ENCODE results near the gene MID2. TPM values are rescaled to one million over a fixed set of nuclear protein-coding genes. Genes with fewer than 3 reads are reported as not detected.
"Not testable (repeated sequence)": the region's sequence is repeated elsewhere in the genome, so short reads cannot be mapped to it uniquely, and the experiment has no call there.

Gene MID2, protein sequence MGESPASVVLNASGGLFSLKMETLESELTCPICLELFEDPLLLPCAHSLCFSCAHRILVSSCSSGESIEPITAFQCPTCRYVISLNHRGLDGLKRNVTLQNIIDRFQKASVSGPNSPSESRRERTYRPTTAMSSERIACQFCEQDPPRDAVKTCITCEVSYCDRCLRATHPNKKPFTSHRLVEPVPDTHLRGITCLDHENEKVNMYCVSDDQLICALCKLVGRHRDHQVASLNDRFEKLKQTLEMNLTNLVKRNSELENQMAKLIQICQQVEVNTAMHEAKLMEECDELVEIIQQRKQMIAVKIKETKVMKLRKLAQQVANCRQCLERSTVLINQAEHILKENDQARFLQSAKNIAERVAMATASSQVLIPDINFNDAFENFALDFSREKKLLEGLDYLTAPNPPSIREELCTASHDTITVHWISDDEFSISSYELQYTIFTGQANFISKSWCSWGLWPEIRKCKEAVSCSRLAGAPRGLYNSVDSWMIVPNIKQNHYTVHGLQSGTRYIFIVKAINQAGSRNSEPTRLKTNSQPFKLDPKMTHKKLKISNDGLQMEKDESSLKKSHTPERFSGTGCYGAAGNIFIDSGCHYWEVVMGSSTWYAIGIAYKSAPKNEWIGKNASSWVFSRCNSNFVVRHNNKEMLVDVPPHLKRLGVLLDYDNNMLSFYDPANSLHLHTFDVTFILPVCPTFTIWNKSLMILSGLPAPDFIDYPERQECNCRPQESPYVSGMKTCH
- total RNA-seq (2014; rRNA removed; shearing (Covaris generic)) = not detected in 2 replicates
- polyA plus RNA-seq (2015; cell fraction: cytosol; rRNA removed) = not detected in 2 replicates
- polyA plus RNA-seq (2015; cell fraction: nucleus; rRNA removed) = not detected in 2 replicates

DNA sequence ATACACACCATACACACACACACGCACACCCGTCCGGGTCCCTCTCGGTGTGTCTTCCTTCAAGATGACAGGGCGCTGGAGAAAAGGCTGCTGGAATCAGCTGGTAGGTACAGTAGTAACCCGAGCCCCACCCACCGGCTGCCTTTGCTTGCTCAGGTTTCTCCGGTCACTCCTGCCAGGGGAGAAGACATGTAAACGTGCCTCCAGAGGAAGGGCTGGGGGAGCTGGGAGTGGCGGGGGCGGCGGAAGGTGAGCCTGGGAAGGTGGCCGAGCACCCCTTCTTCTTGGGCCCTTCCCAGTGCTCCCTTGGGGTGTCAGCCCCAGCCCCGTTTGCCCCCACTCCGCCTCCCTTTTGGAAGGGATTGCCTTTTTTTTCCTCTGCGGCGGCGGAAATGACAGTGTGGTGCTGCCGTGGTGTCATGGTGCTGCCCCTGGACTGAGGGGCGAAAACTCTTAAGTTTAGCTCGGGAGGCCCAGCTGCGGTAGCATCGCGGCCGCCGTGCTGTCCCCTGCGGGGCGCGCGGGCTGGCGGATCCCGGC lies at the start of gene MID2:
Gene MID2, plus strand, starts transcription at position 169 of the 540 bp plus-strand sequence. CDS start 561 bp downstream, outside the sequence.
- in situ Hi-C loops (cut with HindIII; ENCODE audit: low pct_unique_long_range_greater_than_20kb, low sequenced_read_pairs) = no loop called here
- no peak for DNase-seq (ENCODE audit: low read depth, low spot score)

DNA sequence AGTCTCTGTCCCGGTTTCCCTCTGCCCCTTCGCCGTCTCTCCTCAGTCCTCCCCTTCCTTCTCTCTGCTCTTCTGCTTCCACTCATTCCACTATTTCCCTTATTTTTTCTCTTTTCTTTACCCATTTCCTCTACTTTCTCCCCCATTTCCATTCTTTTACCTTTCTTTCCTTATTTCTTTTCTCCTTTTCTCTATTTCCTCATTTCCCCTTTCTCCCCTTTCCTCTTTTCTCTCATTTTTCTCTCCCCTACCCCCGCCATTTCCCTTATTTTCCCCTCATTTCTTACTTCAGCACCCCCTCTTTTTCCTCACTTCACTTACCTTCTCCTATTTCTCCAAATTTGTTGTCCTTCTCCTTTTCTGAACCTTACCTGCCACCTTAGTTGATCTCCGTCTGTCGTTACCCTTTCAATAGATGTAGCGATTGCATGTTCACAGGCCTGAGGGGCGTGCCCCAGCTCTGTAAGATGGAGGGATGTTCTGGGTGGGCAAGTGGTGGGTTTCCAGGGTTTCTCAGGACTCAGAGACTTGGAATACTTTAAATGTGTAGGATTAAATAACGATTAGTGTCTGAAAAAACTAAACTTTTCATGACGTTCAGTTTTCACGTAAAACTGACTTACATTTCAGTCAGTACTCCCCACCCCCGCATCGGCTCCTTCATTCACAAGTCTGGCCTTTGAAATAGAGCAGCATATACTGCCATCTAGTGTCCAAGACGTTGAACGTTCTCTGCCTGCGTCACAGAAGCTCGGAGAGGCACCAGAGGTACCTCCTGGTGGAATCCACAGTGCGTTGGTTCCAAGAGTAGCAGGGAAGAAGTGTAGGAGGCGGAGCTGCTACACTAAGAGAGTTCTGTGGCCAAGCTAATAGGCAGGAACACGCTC lies 48.8 kb upstream of the MID2 start:
- in situ Hi-C loops (cut with HindIII; ENCODE audit: low pct_unique_long_range_greater_than_20kb, low sequenced_read_pairs) = no loop called here

DNA sequence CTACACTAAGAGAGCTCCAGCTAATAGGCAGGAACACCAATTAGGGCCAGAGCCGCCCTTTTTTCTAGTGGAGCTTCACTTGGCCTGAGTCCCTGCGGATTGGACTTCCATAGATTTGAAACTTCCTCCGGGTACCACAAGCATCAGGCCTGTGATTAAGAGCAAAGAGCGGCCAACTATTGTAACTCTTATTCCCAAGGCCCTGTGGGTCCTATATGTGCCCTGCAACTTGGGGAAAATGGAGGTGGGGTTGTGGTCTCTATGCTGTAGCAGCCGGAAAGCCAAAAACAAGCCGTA lies 48.2 kb upstream of the MID2 start, which contains the start of gene NCBP2L:
Gene NCBP2L, plus strand, starts transcription at position 198 of the 297 bp plus-strand sequence. CDS start 16,488 bp downstream, outside the sequence.
- in situ Hi-C loops (cut with HindIII; ENCODE audit: low pct_unique_long_range_greater_than_20kb, low sequenced_read_pairs) = no loop called here
- no peak for DNase-seq (ENCODE audit: low read depth, low spot score)

More for the DNA sequence above, 48.8 kb upstream of the MID2 start:
- peak; percentile 91 for DNase-seq (ENCODE audit: low read depth, low spot score)

DNA sequence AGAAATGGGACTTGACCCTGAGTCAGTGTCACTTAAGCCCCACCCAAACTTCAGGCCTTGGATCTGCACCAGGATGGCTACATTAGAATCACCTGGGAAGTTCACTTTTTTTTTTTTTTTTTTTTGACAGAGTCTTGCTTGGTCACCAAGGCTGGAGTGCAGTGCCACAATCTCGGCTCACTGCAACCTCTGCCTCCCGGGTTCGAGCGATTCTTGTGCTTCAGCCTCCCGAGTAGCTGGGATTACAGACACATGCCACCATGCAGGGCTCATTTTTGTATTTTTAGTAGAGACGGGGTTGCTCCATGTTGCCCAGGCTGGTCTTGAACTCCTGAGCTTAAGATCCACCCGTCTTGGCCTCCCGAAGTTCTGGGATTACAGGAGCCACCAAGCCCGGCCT lies 45.1 kb upstream of the MID2 start:
- in situ Hi-C loops (cut with HindIII; ENCODE audit: low pct_unique_long_range_greater_than_20kb, low sequenced_read_pairs) = no loop called here
- DNase-seq (ENCODE audit: low read depth, low spot score) = no peak

DNA sequence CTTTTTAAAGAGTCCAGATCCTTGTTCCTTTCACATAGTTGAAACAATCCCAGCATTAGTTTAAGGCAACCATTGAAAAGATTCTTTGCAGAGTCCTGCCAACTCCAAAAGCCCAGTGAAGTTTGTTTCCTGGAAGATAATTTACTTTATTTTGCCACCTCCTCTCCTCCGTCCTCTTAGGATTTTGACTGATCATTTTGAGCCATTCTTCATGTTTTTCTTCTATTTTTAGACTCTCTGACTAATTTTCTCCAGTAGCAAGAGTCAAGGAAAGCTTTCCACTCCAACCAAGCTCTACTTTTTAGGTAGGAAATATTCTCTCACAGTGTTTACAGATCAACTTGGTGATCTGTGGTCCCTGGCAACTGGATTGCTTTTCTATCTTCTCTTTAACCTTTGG lies 37.8 kb upstream of the MID2 start:
- no peak for DNase-seq (ENCODE audit: low read depth, low spot score)

DNA sequence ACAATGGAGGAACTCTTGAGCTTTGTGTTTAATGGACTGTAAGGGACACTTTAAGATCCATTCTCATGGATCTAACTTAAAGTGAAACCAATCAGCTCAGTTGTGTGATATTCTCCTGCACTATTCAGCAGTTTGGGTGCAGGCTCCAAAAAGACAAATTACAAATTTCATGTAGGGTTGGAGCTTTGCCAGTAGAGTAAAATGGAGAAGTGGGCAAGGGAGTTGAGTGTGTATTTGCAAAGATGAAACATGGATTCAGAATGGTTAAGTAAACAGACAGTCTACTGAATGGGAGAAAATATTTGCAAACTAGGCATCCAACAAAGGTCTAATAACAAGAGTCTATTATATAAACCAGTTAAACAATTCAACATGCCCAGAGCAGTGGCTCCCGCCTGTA lies 21.2 kb upstream of the MID2 start:
- no peak for DNase-seq (ENCODE audit: low read depth, low spot score)
- in situ Hi-C loops (cut with HindIII; ENCODE audit: low pct_unique_long_range_greater_than_20kb, low sequenced_read_pairs) = no loop called here

More for the DNA sequence above, 37.8 kb upstream of the MID2 start:
- in situ Hi-C loops (cut with HindIII; ENCODE audit: low pct_unique_long_range_greater_than_20kb, low sequenced_read_pairs) = no loop called here

DNA sequence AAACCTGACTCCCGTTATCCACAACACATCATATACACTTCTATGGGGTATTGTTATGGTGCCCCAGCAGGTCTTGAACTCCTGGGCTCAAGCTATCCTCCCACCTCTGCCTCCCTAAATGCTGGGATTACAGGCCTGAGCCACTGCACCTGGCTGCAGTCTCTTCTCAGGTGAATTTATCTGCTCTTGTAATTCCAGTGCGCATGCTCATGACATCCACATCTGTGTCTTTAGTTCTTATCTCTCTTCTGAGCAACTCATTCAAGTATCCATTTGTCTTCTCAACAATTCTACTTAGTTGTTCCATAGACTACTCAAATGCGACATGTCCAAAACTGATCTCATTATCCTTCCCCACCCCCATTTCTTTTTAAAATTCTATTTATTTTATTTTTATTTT lies 20.5 kb upstream of the MID2 start:
- no peak for DNase-seq (ENCODE audit: low read depth, low spot score)
- in situ Hi-C loops (cut with HindIII; ENCODE audit: low pct_unique_long_range_greater_than_20kb, low sequenced_read_pairs) = no loop called here

DNA sequence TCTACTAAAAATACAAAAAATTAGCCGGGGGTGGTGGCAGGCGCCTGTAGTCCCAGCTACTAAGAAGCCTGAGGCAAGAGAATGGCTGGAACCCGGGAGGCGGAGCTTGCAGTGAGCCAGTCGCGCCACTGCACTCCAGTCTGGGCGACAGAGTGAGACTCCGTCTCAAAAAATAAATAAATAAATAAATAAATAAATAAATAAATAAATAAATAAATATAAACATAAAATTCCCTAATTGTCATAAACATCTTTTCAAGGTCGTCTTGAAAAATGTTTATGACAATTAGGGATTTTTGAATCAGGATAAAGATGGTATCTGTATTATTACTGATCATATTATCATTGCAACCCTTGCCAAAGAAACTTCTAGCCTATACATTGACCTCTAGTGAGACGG lies 15.6 kb upstream of the MID2 start:
- DNase-seq (ENCODE audit: low read depth, low spot score); in situ Hi-C loops (cut with HindIII; ENCODE audit: low pct_unique_long_range_greater_than_20kb, low sequenced_read_pairs): not testable (repeated sequence)

DNA sequence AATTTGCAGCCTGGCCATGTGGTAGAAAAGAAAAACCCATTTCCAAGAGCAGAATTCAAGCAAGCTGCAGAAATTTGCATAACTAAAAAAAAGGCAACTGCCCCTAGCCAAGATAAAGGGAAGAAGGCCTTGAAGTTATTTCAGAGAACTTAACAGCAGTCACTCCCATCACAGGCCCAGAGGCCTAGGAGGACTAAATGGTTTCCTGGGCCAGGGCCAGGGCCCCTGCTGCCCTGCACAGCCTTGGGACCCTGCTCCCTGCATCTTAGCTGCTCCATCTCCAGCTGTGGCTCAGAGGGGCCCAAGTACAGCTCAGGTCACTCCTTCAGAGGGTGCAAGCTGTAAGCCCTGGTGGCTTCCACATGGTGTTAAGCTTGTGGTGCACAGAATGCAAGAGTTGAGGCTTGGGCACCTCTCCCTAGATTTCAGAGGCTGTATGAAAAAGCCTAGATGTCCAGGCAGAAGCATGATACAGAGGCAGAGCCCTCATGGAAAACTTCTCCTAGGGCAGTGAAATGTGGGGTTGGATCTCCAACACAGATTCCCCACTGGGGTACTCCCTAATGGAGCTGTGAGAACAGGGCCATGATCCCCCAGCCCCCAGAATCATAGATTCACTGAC lies 6.7 kb upstream of the MID2 start:
- DNase-seq (ENCODE audit: low read depth, low spot score) = no peak
- in situ Hi-C loops (cut with HindIII; ENCODE audit: low pct_unique_long_range_greater_than_20kb, low sequenced_read_pairs) = no loop called here

DNA sequence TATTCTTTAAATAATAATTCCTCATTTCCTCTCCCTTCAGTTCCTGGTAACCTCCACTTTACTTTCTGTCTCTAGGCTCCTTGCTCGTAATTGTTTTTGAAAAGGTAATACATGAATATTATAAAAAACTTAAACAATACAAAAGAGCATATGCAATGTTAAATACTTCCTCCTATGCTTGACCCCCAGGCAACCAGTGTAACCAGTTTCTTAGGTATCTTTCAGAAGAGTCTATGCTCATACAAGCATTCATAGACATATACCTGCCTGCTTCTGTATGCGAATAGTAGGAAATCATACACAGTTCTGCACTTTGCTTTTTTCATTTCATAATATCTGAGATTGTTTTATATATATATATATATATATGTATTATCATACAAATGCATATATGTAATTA lies 2.6 kb upstream of the MID2 start:
- no peak for DNase-seq (ENCODE audit: low read depth, low spot score)
- in situ Hi-C loops (cut with HindIII; ENCODE audit: low pct_unique_long_range_greater_than_20kb, low sequenced_read_pairs) = no loop called here

DNA sequence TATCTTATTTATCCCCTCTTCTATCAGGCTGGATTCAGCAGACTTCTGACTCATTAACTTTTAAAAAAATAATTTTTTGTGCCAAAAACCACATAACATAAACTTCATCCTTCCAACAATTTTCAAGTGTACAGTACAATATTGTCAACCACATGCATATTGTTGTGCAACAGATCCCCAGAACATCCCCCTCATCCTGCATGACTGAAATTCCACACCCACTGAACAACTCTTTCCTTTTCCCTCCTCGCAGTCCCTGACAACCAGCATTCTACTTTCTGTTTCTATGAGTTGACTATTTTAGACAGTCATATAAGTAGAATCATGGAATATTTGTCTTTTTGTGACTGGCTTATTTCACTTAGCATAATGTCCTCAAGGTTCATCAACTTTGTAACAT lies 2.2 kb upstream of the MID2 start:
- DNase-seq (ENCODE audit: low read depth, low spot score) = peak; percentile 21

DNA sequence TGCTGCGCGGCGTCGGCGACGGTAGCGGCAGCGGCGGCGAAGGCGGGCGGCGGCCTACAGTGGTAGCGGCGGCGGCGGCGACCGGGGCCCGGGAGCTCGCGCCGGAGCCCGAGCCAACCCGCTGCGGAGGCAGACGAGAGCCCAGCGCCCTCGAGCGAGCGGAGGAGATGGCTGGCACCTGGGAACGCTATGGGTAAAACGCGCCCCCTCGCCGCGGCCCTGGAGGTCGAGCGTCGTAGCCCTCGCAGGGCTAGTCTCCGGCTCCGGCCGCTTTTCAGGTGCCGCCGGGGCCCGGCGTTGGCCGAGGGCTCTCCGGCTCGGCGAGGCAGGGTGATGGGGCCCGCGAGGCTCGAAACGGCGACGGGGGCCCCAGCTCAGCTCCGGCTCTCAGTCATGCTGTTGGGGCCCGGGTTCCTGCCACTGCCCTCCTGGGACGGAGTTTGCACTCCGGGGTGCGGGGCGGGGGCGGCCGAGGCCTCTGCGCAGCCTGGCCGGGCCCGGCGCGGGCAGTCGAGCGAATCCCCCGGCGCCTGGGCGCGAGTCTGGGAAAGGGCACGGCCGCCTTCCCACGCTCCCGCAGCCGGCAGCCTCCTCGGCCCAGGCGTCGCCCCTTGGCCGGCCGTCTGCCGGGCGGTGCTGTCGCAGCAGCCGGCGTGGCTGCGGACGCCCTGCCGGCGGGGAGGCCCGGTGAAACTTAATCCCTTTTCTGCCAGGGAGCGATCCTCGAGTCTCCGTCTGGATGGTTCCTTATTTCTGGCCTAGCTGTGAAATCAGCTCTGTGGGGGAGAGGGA lies 768 bp downstream of the MID2 start:
- no peak for DNase-seq (ENCODE audit: low read depth, low spot score)
- in situ Hi-C loops (cut with HindIII; ENCODE audit: low pct_unique_long_range_greater_than_20kb, low sequenced_read_pairs) = no loop called here

More for the DNA sequence above, 2.2 kb upstream of the MID2 start:
- in situ Hi-C loops (cut with HindIII; ENCODE audit: low pct_unique_long_range_greater_than_20kb, low sequenced_read_pairs) = no loop called here

DNA sequence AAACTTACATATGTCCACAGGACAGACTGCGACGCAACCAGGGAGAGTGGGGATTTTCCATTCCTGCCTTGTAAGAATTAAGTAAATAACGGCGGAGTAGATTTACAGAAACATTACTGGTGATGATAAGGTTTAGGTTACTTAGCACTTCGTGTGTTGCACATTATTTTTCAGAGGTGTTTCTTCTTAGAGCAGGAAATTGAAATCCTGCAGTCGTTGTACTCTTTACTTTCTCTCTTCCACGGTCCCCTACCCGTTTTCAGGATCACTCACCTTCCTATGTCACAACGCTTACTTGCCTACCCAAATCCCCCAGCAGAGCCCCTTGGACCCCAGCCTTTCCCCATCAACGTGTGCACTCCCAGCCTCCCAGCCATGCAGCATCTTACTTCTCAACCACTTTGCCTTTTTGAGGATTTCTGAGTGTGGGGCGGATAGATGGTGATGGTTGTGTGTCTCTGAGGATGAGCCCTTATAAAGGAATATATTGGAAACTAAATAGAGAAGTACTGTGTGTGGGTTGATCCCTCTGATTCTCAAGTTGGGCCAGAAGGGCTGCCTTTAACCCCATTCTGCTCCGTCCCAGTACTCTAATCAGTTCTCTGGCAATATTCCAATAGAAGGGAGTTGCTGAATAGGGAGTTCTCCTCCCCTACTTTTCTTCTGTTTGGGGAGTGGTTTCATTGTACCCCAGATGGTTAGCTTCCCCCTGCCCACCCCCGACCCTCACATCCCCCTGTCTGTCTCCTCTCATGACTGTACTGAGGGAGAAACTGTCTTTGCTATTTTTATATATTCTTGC lies 1.6 kb downstream of the MID2 start:
- no peak for DNase-seq (ENCODE audit: low read depth, low spot score)
- in situ Hi-C loops (cut with HindIII; ENCODE audit: low pct_unique_long_range_greater_than_20kb, low sequenced_read_pairs) = no loop called here

DNA sequence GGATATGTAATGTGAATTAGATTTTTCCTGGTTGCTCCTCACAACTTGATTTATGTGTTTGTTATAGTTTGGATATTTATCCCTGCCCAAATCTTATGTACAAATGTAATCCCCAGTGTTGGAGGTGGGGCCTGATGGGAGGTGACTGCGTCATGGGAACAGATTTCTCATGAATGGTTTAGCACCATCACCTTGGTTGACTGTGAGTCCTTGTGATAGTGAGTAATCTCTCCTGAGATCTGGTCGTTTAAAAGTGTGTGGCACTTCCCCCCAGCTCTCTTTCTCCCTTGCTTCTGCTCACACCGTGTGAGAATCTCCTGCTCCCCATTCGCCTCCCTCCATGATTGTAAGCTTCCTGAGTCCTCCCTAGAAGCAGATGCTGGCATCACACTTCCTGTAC lies 2.2 kb downstream of the MID2 start:
- no peak for DNase-seq (ENCODE audit: low read depth, low spot score)
- in situ Hi-C loops (cut with HindIII; ENCODE audit: low pct_unique_long_range_greater_than_20kb, low sequenced_read_pairs) = no loop called here

DNA sequence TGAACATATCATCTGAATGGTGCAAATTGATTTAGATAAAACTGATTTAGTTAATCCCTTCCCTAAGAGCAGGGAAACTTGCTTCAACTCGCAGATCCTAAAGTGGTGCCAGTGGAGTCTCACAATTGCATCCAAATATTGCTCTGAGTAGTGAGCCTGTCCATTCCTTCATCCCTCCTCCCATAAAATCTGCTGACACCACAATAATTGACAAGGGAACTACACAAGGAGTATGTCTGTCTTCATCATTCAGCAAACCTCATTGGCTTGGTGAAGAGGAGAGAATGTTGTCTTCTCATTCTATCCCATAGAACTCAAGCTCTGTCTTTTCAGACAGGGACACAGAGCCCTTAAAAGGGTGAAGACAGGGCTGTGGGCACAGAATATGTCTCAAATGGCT lies 4.2 kb downstream of the MID2 start:
- DNase-seq (ENCODE audit: low read depth, low spot score) = no peak
- in situ Hi-C loops (cut with HindIII; ENCODE audit: low pct_unique_long_range_greater_than_20kb, low sequenced_read_pairs) = no loop called here

Data from SK-MEL-5 (cell line).